SJSA1 (cell line): ENCODE results near the gene SLC26A9. TPM values are rescaled to one million over a fixed set of nuclear protein-coding genes. Genes with fewer than 3 reads are reported as not detected.
"Not testable (repeated sequence)": the region's sequence is repeated elsewhere in the genome, so short reads cannot be mapped to it uniquely, and the experiment has no call there.

ENCODE experiments used
- DNase-seq, 2 experiments: peaks; one replicate each; pipeline ENCODE4 v3.0.0-alpha.2; 2015 to 2020; ENCODE audit warnings: low spot score in 2 of 2, low read depth in 1 of 2
- H3K27ac ChIP-seq: fragments of 250-450 bp; sonication (Bioruptor Pico); 2 replicates; pipeline ENCODE4 v1.5.1; 2020; ENCODE audit warnings: mild to moderate bottlenecking, moderate library complexity
- H3K27me3 ChIP-seq: fragments of 250-450 bp; sonication (Bioruptor Pico); replicated peaks from 2 replicates; pipeline ENCODE4 v1.5.1; 2020; ENCODE audit warnings: mild to moderate bottlenecking, moderate library complexity
- H3K36me3 ChIP-seq: fragments of 250-450 bp; sonication (Bioruptor Pico); 2 replicates; pipeline ENCODE4 v1.5.1; 2020; ENCODE audit warnings: mild to moderate bottlenecking
- H3K4me1 ChIP-seq: fragments of 250-450 bp; sonication (Bioruptor Pico); replicated peaks from 2 replicates; pipeline ENCODE4 v1.6.1; 2021; ENCODE audit warnings: mild to moderate bottlenecking
- H3K4me3 ChIP-seq: fragments of 250-450 bp; sonication (Bioruptor Pico); 2 replicates; pipeline ENCODE4 v1.5.1; 2020; ENCODE audit warnings: mild to moderate bottlenecking
- H3K9me3 ChIP-seq: fragments of 250-450 bp; sonication (Bioruptor Pico); replicated peaks from 2 replicates; pipeline ENCODE4 v1.5.1; 2020; ENCODE audit warnings: mild to moderate bottlenecking
- total RNA-seq: library from RNA; depleted of rRNA; stranded (reverse); fragments of >200 nt; shearing (Covaris generic); gene quantifications from 2 replicates; pipeline ENCODE4 v1.2.3, GENCODE V29; 2014

Gene SLC26A9
- total RNA-seq, 1 experiment from 2014 or later: not detected

DNA sequence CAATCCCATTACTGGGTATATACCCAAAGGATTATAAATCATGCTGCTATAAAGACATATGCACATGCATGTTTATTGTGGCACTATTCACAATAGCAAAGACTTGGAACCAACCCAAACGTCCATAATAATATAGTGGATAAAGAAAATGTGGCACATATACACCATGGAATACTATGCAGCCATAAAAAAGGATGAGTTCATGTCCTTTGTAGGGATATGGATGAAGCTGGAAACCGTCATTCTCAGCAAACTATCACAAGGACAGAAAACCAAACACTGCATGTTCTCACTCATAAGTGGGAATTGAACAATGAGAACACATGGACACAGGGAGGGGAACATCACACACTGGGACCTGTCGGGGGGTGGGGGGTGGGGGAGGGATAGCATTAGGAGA lies 38.2 kb downstream of the SLC26A9 start:
- not testable (repeated sequence) for H3K36me3 ChIP-seq, DNase-seq, H3K27ac ChIP-seq, H3K9me3 ChIP-seq, H3K4me3 ChIP-seq, H3K4me1 ChIP-seq, H3K27me3 ChIP-seq

DNA sequence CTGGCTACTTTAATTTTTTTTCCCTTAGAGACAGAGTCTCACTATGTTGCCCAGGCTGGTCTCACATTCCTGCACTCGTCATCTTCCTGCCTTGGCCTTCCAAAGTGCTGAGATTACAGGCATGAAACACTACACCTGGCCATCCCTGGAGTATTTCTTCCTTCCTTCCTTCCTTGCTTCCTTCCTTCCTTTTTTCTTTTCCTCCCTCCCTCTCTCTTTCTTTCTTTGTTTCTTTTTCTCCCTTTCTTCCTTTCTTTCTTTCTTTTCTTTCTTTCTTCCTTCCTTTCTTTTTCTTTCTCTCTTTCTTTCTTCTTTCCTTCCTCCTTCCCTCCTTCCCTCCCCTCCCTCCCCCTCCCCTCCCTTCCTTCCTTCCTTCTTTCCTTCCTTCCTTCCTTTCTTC lies 46.9 kb downstream of the SLC26A9 start:
- H3K4me1 ChIP-seq: no peaks in the 10 kb centered on the region
- H3K27me3 ChIP-seq: no peaks in the 10 kb centered on the region
- no peak overlapping the region for H3K27ac ChIP-seq
- no peak overlapping the region for H3K4me3 ChIP-seq
- H3K36me3 ChIP-seq: no peaks in the 10 kb centered on the region
- peaks cover 5% of the 10 kb centered on the region; the same call in 1 of the 2 replicates for H3K9me3 ChIP-seq
- DNase-seq: no peak

DNA sequence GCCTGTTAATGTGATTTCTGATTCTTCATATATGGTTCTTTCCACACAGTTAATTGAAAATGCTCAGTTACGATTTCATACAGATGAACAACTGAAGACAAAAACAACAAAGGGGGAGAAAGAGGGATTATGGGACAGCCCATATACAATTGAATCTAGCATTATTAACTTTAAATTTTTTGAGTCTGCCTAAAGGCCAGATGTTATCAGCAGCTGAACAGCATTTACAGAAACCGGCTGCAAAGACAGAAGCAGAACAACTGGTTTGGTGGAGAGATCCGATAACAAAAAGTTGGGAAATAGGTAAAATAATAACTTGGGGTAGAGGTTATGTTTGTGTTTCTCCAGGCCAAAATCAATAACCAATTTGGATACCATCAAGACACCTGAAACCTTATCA lies 49.1 kb downstream of the SLC26A9 start:
- not testable (repeated sequence) for H3K27ac ChIP-seq, H3K4me3 ChIP-seq, H3K36me3 ChIP-seq, DNase-seq, H3K27me3 ChIP-seq
- Histone ChIP-seq H3K4me1 (peaks cover 20% of the 10 kb centered on the region), H3K9me3 (peaks cover 15% of the 10 kb centered on the region)

DNA sequence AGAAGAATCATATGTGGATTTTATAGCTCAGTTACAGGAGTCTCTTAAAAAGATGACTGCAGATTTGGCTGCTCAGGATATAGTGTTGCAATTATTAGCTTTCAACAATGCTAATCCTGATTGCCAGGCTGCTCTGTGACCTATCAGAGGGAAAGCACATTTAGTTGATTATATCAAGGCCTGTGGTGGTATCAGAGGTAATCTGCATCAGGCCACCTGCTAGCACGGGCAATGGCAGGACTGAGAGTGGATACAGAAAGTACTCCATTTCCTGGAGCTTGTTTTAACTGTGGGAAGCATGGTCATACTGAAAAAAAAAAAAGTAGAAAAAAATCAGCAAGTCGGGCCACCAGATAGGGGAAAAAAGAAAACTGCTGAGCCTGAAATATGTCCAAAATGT lies 51.1 kb downstream of the SLC26A9 start:
- H3K27me3 ChIP-seq, DNase-seq, H3K36me3 ChIP-seq, H3K4me3 ChIP-seq, H3K27ac ChIP-seq: not testable (repeated sequence)
- H3K9me3 ChIP-seq: peaks cover 15% of the 10 kb centered on the region
- peaks cover 27% of the 10 kb centered on the region for H3K4me1 ChIP-seq

DNA sequence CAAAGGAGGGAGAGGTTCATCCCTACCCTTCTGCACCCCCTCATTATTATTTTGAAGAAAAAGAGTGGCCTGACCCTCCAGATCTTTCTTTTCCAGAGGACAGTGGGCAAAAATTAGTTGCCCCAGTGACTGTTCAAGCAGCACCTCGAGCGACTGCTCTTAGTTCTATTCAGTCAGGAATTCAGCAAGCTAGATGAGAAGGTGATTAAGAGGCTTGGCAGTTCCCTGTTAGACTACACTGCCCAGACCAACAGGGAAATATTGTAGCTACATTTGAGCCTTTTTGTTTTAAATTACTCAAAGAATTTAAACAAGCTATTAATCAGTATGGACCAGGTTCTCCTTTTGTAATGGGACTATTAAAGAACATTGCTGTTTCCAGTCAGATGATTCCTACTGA lies 51.8 kb downstream of the SLC26A9 start:
- H3K4me3 ChIP-seq, H3K27me3 ChIP-seq, DNase-seq, H3K27ac ChIP-seq, H3K36me3 ChIP-seq: not testable (repeated sequence)
- H3K9me3 ChIP-seq: peaks cover 15% of the 10 kb centered on the region
- peaks cover 27% of the 10 kb centered on the region for H3K4me1 ChIP-seq

DNA sequence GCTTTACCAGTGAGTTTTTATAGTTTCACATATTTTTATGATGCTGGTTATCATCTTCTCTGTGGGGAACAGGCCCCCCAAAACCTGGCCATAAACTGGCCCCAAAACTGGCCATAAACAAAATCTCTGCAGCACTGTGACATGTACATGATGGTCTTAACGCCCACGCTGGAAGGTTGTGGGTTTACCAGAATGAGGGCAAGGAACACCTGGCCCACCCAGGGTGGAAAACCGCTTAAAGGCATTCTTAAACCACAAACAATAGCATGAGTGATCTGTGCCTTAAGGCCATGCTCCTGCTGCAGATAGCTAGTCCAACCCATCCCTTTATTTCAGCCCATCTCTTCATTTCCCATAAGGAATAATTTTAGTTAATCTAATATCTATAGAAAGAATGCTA lies 52.6 kb downstream of the SLC26A9 start:
- DNase-seq: peak; percentile 67 to 77
- Histone ChIP-seq H3K9me3 (peaks cover 12% of the 10 kb centered on the region), H3K4me1 (peaks cover 27% of the 10 kb centered on the region), H3K27ac (peak overlapping the region; percentile 92)
- H3K4me3 ChIP-seq, H3K27me3 ChIP-seq, H3K36me3 ChIP-seq: not testable (repeated sequence)

DNA sequence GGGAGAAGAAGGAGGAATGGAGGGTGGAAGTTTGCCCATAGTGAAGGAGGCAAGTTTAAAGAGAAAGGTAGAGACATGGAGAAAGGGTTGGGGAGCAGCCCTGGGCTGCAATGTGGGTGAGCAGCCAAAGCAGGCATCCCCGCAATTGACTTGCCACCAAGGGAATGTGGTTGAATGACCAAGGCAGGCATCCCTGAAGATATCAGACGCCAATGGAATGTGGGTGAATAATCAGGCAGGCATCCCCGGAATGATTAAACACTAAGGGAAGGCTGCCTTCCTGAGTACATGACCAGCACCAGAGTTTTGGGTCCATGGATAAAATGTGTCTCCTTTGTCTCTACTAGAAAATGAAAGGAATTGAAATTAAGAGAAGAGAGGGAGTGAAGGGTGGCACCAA lies 53.5 kb downstream of the SLC26A9 start:
- H3K4me3 ChIP-seq, H3K36me3 ChIP-seq, H3K27me3 ChIP-seq: not testable (repeated sequence)
- Histone ChIP-seq H3K4me1 (peaks cover 27% of the 10 kb centered on the region), H3K27ac (peak overlapping the region; percentile 92), H3K9me3 (peaks cover 12% of the 10 kb centered on the region)
- peak; percentile 89 to 91 for DNase-seq

DNA sequence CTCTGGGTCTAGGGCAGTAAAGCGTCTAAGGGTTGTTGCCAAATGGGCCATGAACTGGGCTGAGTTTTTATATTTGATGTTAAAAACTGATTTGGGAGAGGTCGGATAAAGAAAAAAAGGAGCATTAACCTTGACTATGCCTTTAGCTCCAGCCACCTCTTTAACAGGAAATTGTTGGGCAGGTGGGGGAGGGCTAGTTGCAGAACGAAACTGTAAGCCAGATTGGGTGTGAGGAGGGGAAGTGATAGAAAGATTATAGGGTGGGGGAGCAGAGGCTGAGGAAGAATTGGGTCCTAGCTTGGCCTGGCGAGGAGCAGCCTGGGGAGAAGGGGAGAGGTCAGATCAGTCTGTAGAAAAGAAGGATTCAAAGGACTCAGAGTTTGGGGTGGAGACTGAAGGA lies 54.2 kb downstream of the SLC26A9 start:
- peaks cover 27% of the 10 kb centered on the region for H3K4me1 ChIP-seq
- H3K4me3 ChIP-seq, DNase-seq, H3K27me3 ChIP-seq, H3K36me3 ChIP-seq: not testable (repeated sequence)
- H3K9me3 ChIP-seq: peaks cover 12% of the 10 kb centered on the region
- H3K27ac ChIP-seq: peak overlapping the region; percentile 92

DNA sequence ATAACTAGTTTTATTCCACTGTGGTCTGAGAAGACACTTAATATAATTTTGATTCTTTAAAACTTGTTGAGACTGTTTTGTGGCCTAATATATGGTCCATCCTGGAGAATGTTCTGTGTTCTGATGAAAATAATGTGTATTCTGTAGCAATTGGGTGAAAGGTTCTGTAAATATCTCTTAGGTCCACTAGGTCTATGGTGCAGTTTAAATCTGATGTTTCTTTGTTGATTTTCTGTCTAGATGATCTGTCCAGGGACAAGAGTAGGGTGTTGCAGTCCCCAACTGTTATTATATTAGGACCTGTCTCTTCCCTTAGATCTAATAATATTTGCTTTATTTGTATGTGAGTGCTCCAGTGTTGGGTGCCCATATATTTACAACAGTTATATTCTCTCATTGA lies 59.5 kb downstream of the SLC26A9 start:
- no peaks in the 10 kb centered on the region for H3K9me3 ChIP-seq
- no peaks in the 10 kb centered on the region for H3K27me3 ChIP-seq
- H3K27ac ChIP-seq: no peak overlapping the region
- H3K4me1 ChIP-seq: peaks cover 4% of the 10 kb centered on the region
- H3K4me3 ChIP-seq: no peak overlapping the region
- DNase-seq: no peak
- H3K36me3 ChIP-seq: no peaks in the 10 kb centered on the region

DNA sequence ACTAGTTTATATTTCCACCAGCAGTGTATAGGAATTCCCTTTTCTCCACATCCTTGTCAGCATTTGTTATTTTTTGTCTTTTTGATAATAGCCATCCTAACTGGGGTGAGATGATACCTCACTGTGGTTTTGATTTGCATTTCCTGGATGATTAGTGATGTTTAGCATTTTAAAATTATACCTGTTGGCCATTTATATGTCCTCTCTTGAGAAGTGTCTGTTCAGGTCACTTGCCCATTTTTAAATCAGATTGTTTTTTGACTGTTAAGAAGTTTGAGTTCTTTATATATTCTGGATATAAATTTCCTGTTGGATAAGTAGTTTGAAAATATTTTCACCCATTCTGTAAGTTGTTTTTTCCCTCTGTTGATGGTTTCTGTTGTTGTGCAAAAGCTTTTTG lies 62.3 kb downstream of the SLC26A9 start:
- H3K27ac ChIP-seq: no peak overlapping the region
- H3K9me3 ChIP-seq: no peaks in the 10 kb centered on the region; the same call in 1 of the 2 replicates
- no peak for DNase-seq
- no peaks in the 10 kb centered on the region for H3K36me3 ChIP-seq
- H3K27me3 ChIP-seq: no peaks in the 10 kb centered on the region
- H3K4me1 ChIP-seq: no peaks in the 10 kb centered on the region
- no peak overlapping the region for H3K4me3 ChIP-seq

DNA sequence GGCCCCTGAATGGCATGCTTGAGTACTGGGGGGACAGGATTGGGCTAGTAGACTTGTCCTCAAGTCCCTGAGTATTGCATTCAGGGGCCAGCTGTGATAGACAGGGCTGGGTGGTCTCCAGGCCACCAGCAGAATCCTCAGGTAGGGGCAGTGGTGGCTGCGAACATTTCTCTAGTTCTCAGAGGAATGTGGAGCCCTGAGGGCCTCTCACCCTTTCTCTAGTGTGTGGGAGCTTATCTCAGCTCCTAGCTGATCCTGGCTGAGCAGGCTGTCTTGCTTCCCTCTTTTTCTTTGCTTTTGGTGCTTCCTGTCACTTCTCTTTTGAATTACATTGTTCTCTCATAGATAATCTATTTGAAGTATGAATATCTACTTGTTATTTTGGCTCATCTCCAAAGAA lies 63.3 kb downstream of the SLC26A9 start:
- Histone ChIP-seq H3K4me3 (no peak overlapping the region), H3K9me3 (no peaks in the 10 kb centered on the region; the same call in 1 of the 2 replicates), H3K27ac (no peak overlapping the region), H3K36me3 (no peaks in the 10 kb centered on the region), H3K4me1 (no peaks in the 10 kb centered on the region), H3K27me3 (no peaks in the 10 kb centered on the region)
- DNase-seq: no peak

DNA sequence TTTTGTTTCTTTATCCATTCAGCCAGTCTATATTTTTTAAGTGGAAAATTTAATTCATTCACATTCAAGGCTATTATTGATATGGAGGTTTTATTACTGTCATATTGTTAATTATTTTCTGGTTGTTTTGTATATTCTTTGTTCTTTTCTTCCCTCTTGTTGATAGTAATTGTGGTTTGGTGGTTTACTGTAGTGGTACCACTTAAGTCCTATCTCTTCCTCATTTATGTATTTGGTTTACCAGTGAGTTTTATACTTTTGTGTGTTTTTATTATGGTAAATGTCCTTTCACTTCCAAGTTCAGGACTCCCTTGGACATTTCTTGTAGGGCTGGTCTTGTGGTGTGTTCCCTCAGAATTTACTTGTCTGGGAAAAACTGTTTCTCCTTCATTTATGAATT lies 65.2 kb downstream of the SLC26A9 start:
- H3K27ac ChIP-seq: no peak overlapping the region
- no peaks in the 10 kb centered on the region; the same call in 1 of the 2 replicates for H3K9me3 ChIP-seq
- H3K27me3 ChIP-seq: no peaks in the 10 kb centered on the region
- no peak for DNase-seq
- no peaks in the 10 kb centered on the region for H3K36me3 ChIP-seq
- H3K4me1 ChIP-seq: no peaks in the 10 kb centered on the region
- H3K4me3 ChIP-seq: no peak overlapping the region

DNA sequence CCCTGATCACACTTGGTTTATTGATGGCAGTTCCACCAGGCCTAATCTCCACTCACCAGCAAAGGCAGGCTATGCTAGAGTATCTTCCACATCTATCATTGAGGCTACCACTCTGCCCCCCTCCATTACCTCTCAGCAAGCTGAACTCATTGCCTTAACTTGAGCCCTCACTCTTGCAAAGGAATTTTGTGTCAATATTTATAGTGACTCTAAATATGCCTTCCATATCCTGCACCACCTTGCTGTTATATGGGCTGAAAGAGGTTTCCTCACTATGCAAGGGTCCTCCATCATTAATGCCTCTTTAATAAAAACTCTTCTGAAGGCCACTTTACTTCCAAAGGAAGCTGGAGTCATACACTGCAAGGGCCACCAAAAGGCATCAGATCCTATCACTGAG lies 70.1 kb downstream of the SLC26A9 start:
- H3K4me1 ChIP-seq, H3K9me3 ChIP-seq, DNase-seq, H3K27me3 ChIP-seq, H3K4me3 ChIP-seq, H3K27ac ChIP-seq, H3K36me3 ChIP-seq: not testable (repeated sequence)

DNA sequence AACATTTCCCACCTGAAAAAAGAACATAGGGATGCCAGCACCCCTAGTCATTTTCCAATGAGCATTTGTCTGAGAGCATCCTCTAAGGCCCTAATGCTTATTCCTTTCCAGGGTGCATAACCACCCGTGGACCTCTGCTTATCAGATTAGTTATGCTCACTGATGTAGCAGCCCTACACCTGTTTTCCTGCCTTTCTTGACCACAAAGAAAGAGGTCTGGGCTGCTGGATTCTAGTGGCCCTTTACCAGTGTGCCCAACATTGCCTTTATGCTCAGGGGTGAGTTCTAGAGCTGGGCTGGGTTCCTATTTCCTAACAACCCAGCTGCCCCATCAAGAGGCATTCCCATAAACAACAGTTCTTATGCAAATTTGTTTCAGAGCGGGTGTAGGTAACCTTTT lies 73.0 kb downstream of the SLC26A9 start:
- Histone ChIP-seq H3K4me3 (no peak overlapping the region), H3K9me3 (no peaks in the 10 kb centered on the region), H3K27me3 (no peaks in the 10 kb centered on the region), H3K27ac (no peak overlapping the region), H3K4me1 (no peaks in the 10 kb centered on the region), H3K36me3 (no peaks in the 10 kb centered on the region)
- no peak for DNase-seq
